ENCODE data around the gene FTO.

FTO gene

GRCh38 chr16:53744449-53744848 is 40.5 kb downstream of the FTO start:
- peak overlapping the region in 7 of 21 experiments; percentile 22 to 56 (median 33) for H3K27ac ChIP-seq
- H3K4me3 ChIP-seq, result no peak overlapping the region

- peak overlapping the region in 10 of 21 experiments; percentile 1 to 66 (median 46) for H3K27ac ChIP-seq
- H3K4me3 ChIP-seq, result no peak overlapping the region
Observed at GRCh38 chr16:53745086-53745485, 41.1 kb downstream of the FTO start.

GRCh38 chr16:53745753-53746266 is 41.9 kb downstream of the FTO start:
- H3K27ac ChIP-seq, result peak overlapping the region in 11 of 21 experiments; percentile 1 to 66 (median 39)
- no peak overlapping the region for H3K4me3 ChIP-seq

- H3K27ac ChIP-seq, result no peak overlapping the region
- no peak overlapping the region for H3K4me3 ChIP-seq
Observed at GRCh38 chr16:53752560-53752959, 48.6 kb downstream of the FTO start.

- Histone ChIP-seq H3K4me3 (no peak overlapping the region), H3K27ac (no peak overlapping the region)
Observed at GRCh38 chr16:53753431-53753830, 49.5 kb downstream of the FTO start.

- Histone ChIP-seq H3K4me3 (no peak overlapping the region), H3K27ac (peak overlapping the region in 4 of 21 experiments; percentile 5 to 55 (median 27))
Observed at GRCh38 chr16:53755026-53755910, 51.3 kb downstream of the FTO start.

GRCh38 chr16:53756275-53756996 is 52.5 kb downstream of the FTO start:
- Histone ChIP-seq H3K27ac (peak overlapping the region in 2 of 21 experiments; percentile 30 to 55), H3K4me3 (no peak overlapping the region)

- no peak overlapping the region for H3K27ac ChIP-seq
Observed at GRCh38 chr16:53757971-53758609, 54.1 kb downstream of the FTO start.

GRCh38 chr16:53761962-53762703 is 58.2 kb downstream of the FTO start:
- Histone ChIP-seq H3K27ac (peak overlapping the region in 2 of 21 experiments; percentile 2 to 5), H3K4me3 (no peak overlapping the region)

More at GRCh38 chr16:53757971-53758609, 54.1 kb downstream of the FTO start:
- no peak overlapping the region for H3K4me3 ChIP-seq

GRCh38 chr16:53766304-53767016 is 62.5 kb downstream of the FTO start:
- Histone ChIP-seq H3K4me3 (no peak overlapping the region), H3K27ac (peak overlapping the region in 1 of 21 experiments; percentile 1)

- H3K4me3 ChIP-seq, result no peak overlapping the region
- H3K27ac ChIP-seq, result peak overlapping the region in 8 of 21 experiments; percentile 1 to 52 (median 30)
Observed at GRCh38 chr16:53768167-53768566, 64.2 kb downstream of the FTO start.

- peak overlapping the region in 10 of 21 experiments; percentile 5 to 61 (median 26) for H3K27ac ChIP-seq
- H3K4me3 ChIP-seq, result no peak overlapping the region
Observed at GRCh38 chr16:53768593-53768992, 64.6 kb downstream of the FTO start.

GRCh38 chr16:53769185-53769584 is 65.2 kb downstream of the FTO start:
- H3K27ac ChIP-seq, result peak overlapping the region in 10 of 21 experiments; percentile 1 to 61 (median 24)

GRCh38 chr16:53769787-53770186 is 65.8 kb downstream of the FTO start:
- Histone ChIP-seq H3K4me3 (no peak overlapping the region), H3K27ac (peak overlapping the region in 5 of 21 experiments; percentile 1 to 55 (median 17))

More at GRCh38 chr16:53769185-53769584, 65.2 kb downstream of the FTO start:
- H3K4me3 ChIP-seq, result no peak overlapping the region

- peak overlapping the region in 4 of 21 experiments; percentile 1 to 55 (median 8) for H3K27ac ChIP-seq
Observed at GRCh38 chr16:53770641-53771040, 66.7 kb downstream of the FTO start.

GRCh38 chr16:53771655-53772497 is 67.9 kb downstream of the FTO start:
- Histone ChIP-seq H3K4me3 (no peak overlapping the region), H3K27ac (peak overlapping the region in 6 of 21 experiments; percentile 6 to 52 (median 43))

More at GRCh38 chr16:53770641-53771040, 66.7 kb downstream of the FTO start:
- H3K4me3 ChIP-seq, result no peak overlapping the region

- Histone ChIP-seq H3K4me3 (no peak overlapping the region), H3K27ac (peak overlapping the region in 8 of 21 experiments; percentile 1 to 49 (median 18))
Observed at GRCh38 chr16:53773150-53773846, 69.3 kb downstream of the FTO start.
